H1 (cell line): ENCODE results near the gene FBXO38. TPM values are rescaled to one million over a fixed set of nuclear protein-coding genes. Genes with fewer than 3 reads are reported as not detected.

ENCODE experiments used
- ATF3 ChIP-seq: IDR thresholded peaks from 2 replicates; pipeline ENCODE4 v1.6.1; 2011; ENCODE audit warnings: low read depth, mild to moderate bottlenecking, low read length; ENCODE audit not compliant: insufficient read depth
- NANOG ChIP-seq: IDR thresholded peaks from 2 replicates; pipeline ENCODE4 v1.6.1; 2011; ENCODE audit warnings: low read length, low read depth, mild to moderate bottlenecking, inconsistent platforms; ENCODE audit not compliant: insufficient read depth, poor library complexity, severe bottlenecking
- RAD21 ChIP-seq, 2 experiments: IDR thresholded peaks in 1 of 2; conservative IDR thresholded peaks in 1 of 2; 2 replicates each; pipeline ENCODE4 v1.6.1; 2011; ENCODE audit warnings: low read depth in 2 of 2, low read length in 2 of 2, improper control_type of control experiment in 1 of 2, inconsistent platforms in 1 of 2, mild to moderate bottlenecking in 1 of 2, moderate library complexity in 1 of 2
- polyA plus RNA-seq, 7 experiments: library from polyadenylated mRNA; depleted of rRNA in 3 of 7; stranded (reverse) in 5 of 7; unstranded in 2 of 7; fragments of >200 nt in 5 of 7; fragments of 200-250 nt in 2 of 7; gene quantifications; 1 replicate in 5 of 7; 2 replicates in 1 of 7; 4 replicates in 1 of 7; pipeline versions ENCODE4 v1.2.1 to v1.2.3, GENCODE V29; 2011 to 2013; ENCODE audit warnings: missing spikeins in 2 of 7, mixed read lengths in 2 of 7
- total RNA-seq: library from RNA; stranded (reverse); fragmentation: NEBNext Ultra II Directional; extraction: Animal tissue kit (Norgen Biotek cat#: 25700); gene quantifications from 2 replicates; pipeline ENCODE4 v1.2.1, GENCODE V29; 2021

FBXO38 gene
- total and polyA plus RNA-seq, 2 of the 8 experiments (the other 6 are each of a cell fraction or from before 2014, with no cell fraction given) = 9.1 to 34.3 TPM

DNA sequence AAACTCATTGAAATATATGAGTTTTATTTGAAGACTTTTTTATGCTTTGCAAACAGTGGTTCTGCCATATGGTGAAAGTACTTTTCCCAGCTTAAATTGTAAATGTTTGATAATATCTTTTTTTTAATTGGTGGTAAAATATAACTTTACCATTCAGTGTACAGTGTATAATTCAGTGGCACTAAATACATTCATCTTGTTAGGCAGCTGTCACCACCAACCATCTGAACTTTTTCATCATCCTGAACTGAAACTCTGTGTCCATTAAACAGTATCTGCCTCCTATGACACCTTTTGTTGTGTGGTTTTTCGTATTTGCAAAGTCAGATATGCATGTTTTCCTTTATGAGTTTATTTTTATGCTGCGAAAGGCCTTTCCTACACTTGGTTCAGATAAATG is 45.1 kb downstream of the FBXO38 start (continued):
- TF ChIP-seq NANOG (no peak), RAD21 (IDR thresholded peaks at IDR 0.05 in 1 of 2, conservative IDR thresholded peaks at IDR 0.05 in 1 of 2; ENCODE audit: low read depth in 2 of 2, low read length in 2 of 2) (no peak), ATF3 (no peak)
- TF ChIP-seq, all 59 proteins: peak for 0
